ENCODE measurements around the gene SOHLH2. TPM values are rescaled to one million over a fixed set of nuclear protein-coding genes. Genes with fewer than 3 reads are reported as not detected.

The SOHLH2 gene
- total RNA-seq, 1 experiment from 2014 or later = not detected

Other genes with a start within 250 kb of the SOHLH2 start
- gene DCLK1, start 83.2 kb downstream of the SOHLH2 start, total RNA-seq (2014; rRNA removed; shearing (Covaris generic); ENCODE audit: low replicate concordance) = 5.5 and 7.0 TPM in 2 replicates
- 0.07 and 0.47 TPM in 2 replicates for gene CCDC169, start 83.3 kb upstream of the SOHLH2 start, total RNA-seq (2014; rRNA removed; shearing (Covaris generic); ENCODE audit: low replicate concordance)
- gene SPART, start 131.8 kb upstream of the SOHLH2 start, total RNA-seq (2014; rRNA removed; shearing (Covaris generic); ENCODE audit: low replicate concordance) = 68.0 and 158 TPM in 2 replicates
- 0.49 and 0.59 TPM in 2 replicates for gene CCNA1, start 217.9 kb upstream of the SOHLH2 start, total RNA-seq (2014; rRNA removed; shearing (Covaris generic); ENCODE audit: low replicate concordance)